PC-3 (cell line): ENCODE data around the gene ABCC2. TPM values are rescaled to one million over a fixed set of nuclear protein-coding genes. Genes with fewer than 3 reads are reported as not detected.

ENCODE experiments used
- ATAC-seq: fragments of 200-7000 bp; cut with Tn5 transposase; 2 replicates; pipeline ENCODE4 v1.9.1; 2020; ENCODE audit warnings: mild to moderate bottlenecking, moderate library complexity
- BruUV-seq: library from RNA; stranded (reverse); fragments of 400-500 nt; replicated peaks from 2 replicates; lab custom pipeline; 2021; lab: Mats Ljungman, UMichigan
- CTCF ChIA-PET: fragments of 300-600 bp; sonication (Branson Sonifier 250); formaldehyde crosslinking; loops from one replicate; lab custom pipeline; 2022; ENCODE audit warnings: antibody characterized with exemption; lab: Charles Lee
- POLR2A ChIA-PET: fragments of 300-600 bp; sonication (Branson Sonifier 250); formaldehyde crosslinking; loops from one replicate; lab custom pipeline; 2022; ENCODE audit warnings: antibody characterized with exemption; ENCODE audit not compliant: unreplicated experiment; lab: Charles Lee
- DNase-seq: peaks from one replicate; pipeline ENCODE4 v3.0.0-alpha.2; 2015
- H2AFZ ChIP-seq: fragments of 300-600 bp; sonication (generic); 2 replicates; pipeline ENCODE4 v1.6.0; 2016; ENCODE audit warnings: antibody characterized with exemption, low read length
- H3F3A ChIP-seq: fragments of 300-600 bp; sonication (generic); one replicate; pipeline ENCODE4 v1.6.0; 2017; ENCODE audit warnings: antibody characterized with exemption, low read length, control low read depth, mild to moderate bottlenecking; ENCODE audit not compliant: unreplicated experiment
- H3K27ac ChIP-seq: fragments of 300-600 bp; sonication (generic); 2 replicates; pipeline ENCODE4 v1.5.1; 2016; ENCODE audit warnings: mild to moderate bottlenecking, low read length
- H3K27me3 ChIP-seq: fragments of 300-600 bp; sonication (generic); 2 replicates; pipeline ENCODE4 v1.6.1; 2016; ENCODE audit warnings: low read length, mixed read lengths
- H3K36me3 ChIP-seq: fragments of 300-600 bp; sonication (generic); 2 replicates; pipeline ENCODE4 v1.6.1; 2016; ENCODE audit warnings: low read depth, mixed run types, low read length, mixed read lengths
- H3K4me1 ChIP-seq: fragments of 300-600 bp; sonication (generic); 2 replicates; pipeline ENCODE4 v1.5.1; 2016; ENCODE audit warnings: low read length; ENCODE audit not compliant: insufficient read depth
- H3K4me2 ChIP-seq: fragments of 300-600 bp; sonication (generic); 2 replicates; pipeline ENCODE4 v1.6.0; 2016; ENCODE audit warnings: low read length
- H3K4me3 ChIP-seq: fragments of 300-600 bp; sonication (generic); 2 replicates; pipeline ENCODE4 v1.5.1; 2016; ENCODE audit warnings: mild to moderate bottlenecking, low read length, mixed read lengths
- H3K79me2 ChIP-seq: fragments of 300-600 bp; sonication (generic); 2 replicates; pipeline ENCODE4 v1.6.1; 2017; ENCODE audit warnings: low read length, mixed read lengths
- H3K9ac ChIP-seq: fragments of 300-600 bp; sonication (generic); 2 replicates; pipeline ENCODE4 v1.6.0; 2016; ENCODE audit warnings: mild to moderate bottlenecking, low read length
- H3K9me2 ChIP-seq: fragments of 300-600 bp; sonication (generic); replicated peaks from 2 replicates; pipeline ENCODE4 v1.6.1; 2016; ENCODE audit warnings: mixed run types, low read length, mixed read lengths
- H3K9me3 ChIP-seq: fragments of 300-600 bp; sonication (generic); 2 replicates; pipeline ENCODE4 v1.6.1; 2016; ENCODE audit warnings: low read length, mixed read lengths
- H4K20me1 ChIP-seq: fragments of 300-600 bp; sonication (generic); 2 replicates; pipeline ENCODE4 v1.6.1; 2016; ENCODE audit warnings: low read length, mixed read lengths
- EZH2 ChIP-seq: fragments of 300-600 bp; sonication (generic); IDR thresholded peaks from one replicate; pipeline ENCODE4 v1.6.1; 2017; ENCODE audit warnings: antibody characterized with exemption, mild to moderate bottlenecking, low read length; ENCODE audit not compliant: unreplicated experiment
- EZH2phosphoT487 ChIP-seq: fragments of 300-600 bp; sonication (generic); IDR thresholded peaks from 2 replicates; pipeline ENCODE4 v1.6.1; 2018; ENCODE audit warnings: mild to moderate bottlenecking, antibody characterized with exemption, low read length, borderline replicate concordance
- intact Hi-C: fragments of 100-400 bp; cut with micrococcal nuclease; formaldehyde crosslinking; loops from 2 replicates; pipeline ENCODE4 v1.9.0; 2023
- total RNA-seq: library from RNA; depleted of rRNA; stranded (reverse); fragments of >200 nt; gene quantifications from 2 replicates; pipeline ENCODE4 v1.2.3, GENCODE V29; 2014
- TF ChIP-seq, protein P1 (sequence below): fragments of 300-600 bp; sonication (generic); conservative IDR thresholded peaks from 2 replicates; pipeline ENCODE4 v1.5.1; 2017; ENCODE audit warnings: antibody characterized with exemption, low read depth, mild to moderate bottlenecking, low read length

Gene ABCC2
- total RNA-seq, 1 experiment from 2014 or later: 2.4 TPM

- intact Hi-C loops: no loop called here
- no peak overlapping the region for H3K4me3 ChIP-seq
- no peak for DNase-seq
- POLR2A ChIA-PET: no interaction called here
- no peak overlapping the region for H3K4me2 ChIP-seq
- no peak overlapping the region for H2AFZ ChIP-seq
- H3F3A ChIP-seq: no peaks in the 10 kb centered on the region
- no peaks in the 10 kb centered on the region for H3K9me2 ChIP-seq
- CTCF ChIA-PET: interaction anchor here (0.6 kb wide), 1 partner anchor 30 kb away, joined by 3 read pairs; no protein-coding TSS in a partner anchor
- H3K27ac ChIP-seq: no peak overlapping the region
- no peak overlapping the region for H3K9ac ChIP-seq
- no peaks in the 10 kb centered on the region for H3K9me3 ChIP-seq
- no peaks in the 10 kb centered on the region for H4K20me1 ChIP-seq
- TF ChIP-seq EZH2phosphoT487 (no peak), EZH2 (no peak)
- TF ChIP-seq, protein P1, sequence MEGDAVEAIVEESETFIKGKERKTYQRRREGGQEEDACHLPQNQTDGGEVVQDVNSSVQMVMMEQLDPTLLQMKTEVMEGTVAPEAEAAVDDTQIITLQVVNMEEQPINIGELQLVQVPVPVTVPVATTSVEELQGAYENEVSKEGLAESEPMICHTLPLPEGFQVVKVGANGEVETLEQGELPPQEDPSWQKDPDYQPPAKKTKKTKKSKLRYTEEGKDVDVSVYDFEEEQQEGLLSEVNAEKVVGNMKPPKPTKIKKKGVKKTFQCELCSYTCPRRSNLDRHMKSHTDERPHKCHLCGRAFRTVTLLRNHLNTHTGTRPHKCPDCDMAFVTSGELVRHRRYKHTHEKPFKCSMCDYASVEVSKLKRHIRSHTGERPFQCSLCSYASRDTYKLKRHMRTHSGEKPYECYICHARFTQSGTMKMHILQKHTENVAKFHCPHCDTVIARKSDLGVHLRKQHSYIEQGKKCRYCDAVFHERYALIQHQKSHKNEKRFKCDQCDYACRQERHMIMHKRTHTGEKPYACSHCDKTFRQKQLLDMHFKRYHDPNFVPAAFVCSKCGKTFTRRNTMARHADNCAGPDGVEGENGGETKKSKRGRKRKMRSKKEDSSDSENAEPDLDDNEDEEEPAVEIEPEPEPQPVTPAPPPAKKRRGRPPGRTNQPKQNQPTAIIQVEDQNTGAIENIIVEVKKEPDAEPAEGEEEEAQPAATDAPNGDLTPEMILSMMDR: no peak
- H3K36me3 ChIP-seq: no peaks in the 10 kb centered on the region
- H3K79me2 ChIP-seq: no peaks in the 10 kb centered on the region
- no peaks in the 10 kb centered on the region for H3K4me1 ChIP-seq
- BruUV-seq: no TSS peak
- ATAC-seq: no peak
- H3K27me3 ChIP-seq: no peaks in the 10 kb centered on the region
Measured at GRCh38 chr10:99815621-99816020, 33.2 kb downstream of the ABCC2 start.

DNA sequence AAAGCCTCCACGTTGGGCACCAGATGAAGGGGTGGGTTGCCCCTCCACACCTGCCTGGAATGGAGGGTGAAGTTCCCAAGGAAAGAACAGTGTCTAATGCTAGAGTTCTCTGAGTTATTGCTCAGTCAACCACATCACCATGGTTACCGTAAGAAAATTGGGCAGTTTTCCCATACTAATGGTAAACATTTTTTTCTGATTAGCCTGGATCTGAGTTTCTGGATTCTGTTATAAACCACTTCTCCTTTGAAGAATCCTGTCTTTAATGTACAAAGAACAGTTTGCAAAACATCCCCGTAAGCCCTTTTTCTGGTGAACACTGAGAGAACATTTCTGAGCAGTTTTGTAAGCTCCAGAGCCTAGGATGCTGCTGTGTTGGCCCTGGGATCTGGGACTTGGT is 45.5 kb downstream of the ABCC2 start:
- ChIA-PET CTCF (no interaction called here), POLR2A (interaction anchor here (0.6 kb wide), 1 partner anchor 346 kb away, joined by 4 read pairs; no protein-coding TSS in a partner anchor)
- Histone ChIP-seq H3K4me1 (no peaks in the 10 kb centered on the region), H3K27ac (no peak overlapping the region), H3K9me3 (no peaks in the 10 kb centered on the region), H3K79me2 (no peaks in the 10 kb centered on the region), H3K4me2 (no peak overlapping the region), H3K27me3 (no peaks in the 10 kb centered on the region), H4K20me1 (no peaks in the 10 kb centered on the region), H3K9me2 (no peaks in the 10 kb centered on the region), H3K4me3 (no peak overlapping the region), H3K36me3 (no peaks in the 10 kb centered on the region), H2AFZ (no peak overlapping the region), H3F3A (no peaks in the 10 kb centered on the region), H3K9ac (no peak overlapping the region)
- BruUV-seq: no TSS peak
- ATAC-seq (no peak), DNase-seq (peak; percentile 7)
- intact Hi-C loops: no loop called here
- TF ChIP-seq EZH2phosphoT487 (no peak), EZH2 (no peak)
- TF ChIP-seq, protein P1: no peak

- H3K27ac ChIP-seq: no peak overlapping the region
- POLR2A ChIA-PET: interaction anchor here (0.6 kb wide), 1 partner anchor 346 kb away, joined by 4 read pairs; no protein-coding TSS in a partner anchor
Measured at GRCh38 chr10:99828464-99828863, 46.0 kb downstream of the ABCC2 start.

More at GRCh38 chr10:99828464-99828863, 46.0 kb downstream of the ABCC2 start:
- no peak for ATAC-seq
- no peaks in the 10 kb centered on the region for H4K20me1 ChIP-seq
- no peak overlapping the region for H3K4me3 ChIP-seq
- no peaks in the 10 kb centered on the region for H3K9me2 ChIP-seq
- CTCF ChIA-PET: no interaction called here
- H3K4me1 ChIP-seq: no peaks in the 10 kb centered on the region
- intact Hi-C loops: no loop called here
- no peak overlapping the region for H2AFZ ChIP-seq
- no peak for DNase-seq
- no peaks in the 10 kb centered on the region for H3F3A ChIP-seq
- H3K79me2 ChIP-seq: no peaks in the 10 kb centered on the region
- no TSS peak for BruUV-seq
- H3K36me3 ChIP-seq: no peaks in the 10 kb centered on the region
- TF ChIP-seq EZH2phosphoT487 (no peak), EZH2 (no peak)
- TF ChIP-seq, protein P1: no peak
- H3K27me3 ChIP-seq: no peaks in the 10 kb centered on the region
- no peak overlapping the region for H3K9ac ChIP-seq
- H3K9me3 ChIP-seq: no peaks in the 10 kb centered on the region
- H3K4me2 ChIP-seq: no peak overlapping the region
